Measurements from ENCODE around the gene MACROH2A1. TPM values are rescaled to one million over a fixed set of nuclear protein-coding genes. Genes with fewer than 3 reads are reported as not detected.

Gene MACROH2A1
- total and polyA plus RNA-seq, 2 of the 4 experiments (the other 2 are of a cell fraction): 122 to 126 TPM

DNA sequence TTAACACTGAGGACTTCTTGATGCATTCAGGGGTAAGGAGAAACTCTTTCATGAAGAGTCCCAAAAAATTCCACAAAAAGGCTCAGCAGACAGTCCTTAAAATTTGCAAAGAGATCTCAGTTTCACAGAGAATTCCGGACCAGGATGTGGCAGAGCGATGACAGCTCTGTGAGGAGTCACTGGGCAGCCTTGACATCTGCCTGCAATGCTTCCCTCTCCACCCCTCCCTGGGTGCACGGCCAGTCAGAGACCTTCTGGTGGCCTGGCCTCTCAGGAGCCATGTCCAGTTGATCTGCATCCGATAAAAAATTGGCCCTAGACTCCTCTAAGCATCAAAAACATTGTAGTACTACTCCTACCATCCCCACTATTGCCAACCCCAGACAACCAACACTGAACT, 76.8 kb downstream of the MACROH2A1 start:
- no peak overlapping the region for H2BK5ac ChIP-seq (ENCODE audit: low read depth, low read length, poor library complexity, severe bottlenecking)
- H3K27me3 ChIP-seq (ENCODE audit: control insufficient read depth, insufficient read depth, low read length): no peaks in the 10 kb centered on the region
- in situ Hi-C loops (cut with MboI; ENCODE audit: low sequenced_read_pairs): no loop called here
- dilution Hi-C loops (cut with HindIII; ENCODE audit: low sequenced_read_pairs, unreplicated experiment): no loop called here
- H2BK20ac ChIP-seq (ENCODE audit: low read depth, low read length): peak overlapping the region; percentile 83; the same call in 1 of the 2 replicates
- H3K36me3 ChIP-seq (ENCODE audit: control insufficient read depth, insufficient read depth, low read length): no peaks in the 10 kb centered on the region
- H3K18ac ChIP-seq (ENCODE audit: low read depth, low read length): no peak overlapping the region
- H2AFZ ChIP-seq (replicated peaks; ENCODE audit: low read length, poor library complexity): no peak overlapping the region
- peaks cover 7% of the 10 kb centered on the region; the same call in 1 of the 2 replicates for H3K9me1 ChIP-seq (ENCODE audit: insufficient read depth, low read length)
- H3K4ac ChIP-seq (ENCODE audit: low read depth, low read length): peak overlapping the region; percentile 74; the same call in 1 of the 2 replicates
- H2BK120ac ChIP-seq (ENCODE audit: low read depth, low read length): peak overlapping the region; percentile 72; the same call in 1 of the 2 replicates
- BruUV-seq (replicated peaks): no TSS peak
- H2AK9ac ChIP-seq (replicated peaks; ENCODE audit: low read depth, low read length, poor library complexity): no peak overlapping the region
- H3K23ac ChIP-seq (ENCODE audit: low read depth, low read length): no peak overlapping the region
- H3K9ac ChIP-seq (ENCODE audit: low read depth, low read length): no peak overlapping the region
- intact Hi-C loops (cut with micrococcal nuclease): no loop called here
- H3K4me2 ChIP-seq (ENCODE audit: low read depth, low read length): no peak overlapping the region
- DNase-seq (no peak), ATAC-seq (ENCODE audit: low read depth) (no peak)
- no peaks in the 10 kb centered on the region for H3K79me1 ChIP-seq (ENCODE audit: low read depth in 1 of 2, low read length in 2 of 2)
- CTCF ChIA-PET: no interaction called here
- no peak overlapping the region for H3K4me3 ChIP-seq (ENCODE audit: insufficient read depth, low read depth, low read length)
- 0 out of 3 replicates have a peak overlapping the region, but pooled peaks have one; percentile 72 for H2BK15ac ChIP-seq (ENCODE audit: low read depth, low read length)
- no peak overlapping the region for H4K5ac ChIP-seq (ENCODE audit: low read depth, low read length)
- no peaks in the 10 kb centered on the region for H4K20me1 ChIP-seq (ENCODE audit: insufficient read depth, low read length)
- POLR2A ChIA-PET (ENCODE audit: unreplicated experiment): interaction anchor here (0.6 kb wide), 1 partner anchor 290 kb away, joined by 4 read pairs; no protein-coding TSS in a partner anchor
- no peak overlapping the region for H3K14ac ChIP-seq (replicated peaks; ENCODE audit: low read depth, low read length)
- no peak overlapping the region for H3K27ac ChIP-seq (ENCODE audit: insufficient read depth, low read length)
- H3K56ac ChIP-seq (ENCODE audit: extremely low read depth, insufficient read depth, low read length): no peak overlapping the region
- no peak overlapping the region for H4K8ac ChIP-seq (ENCODE audit: low read depth in 2 of 2, low read length in 2 of 2)
- no peak overlapping the region for H4K91ac ChIP-seq (ENCODE audit: insufficient read depth, low read depth, low read length)
- TF ChIP-seq CHD1 (IDR thresholded peaks at IDR 0.05; ENCODE audit: low read depth, low read length): no peak
- TF ChIP-seq, protein P1, sequence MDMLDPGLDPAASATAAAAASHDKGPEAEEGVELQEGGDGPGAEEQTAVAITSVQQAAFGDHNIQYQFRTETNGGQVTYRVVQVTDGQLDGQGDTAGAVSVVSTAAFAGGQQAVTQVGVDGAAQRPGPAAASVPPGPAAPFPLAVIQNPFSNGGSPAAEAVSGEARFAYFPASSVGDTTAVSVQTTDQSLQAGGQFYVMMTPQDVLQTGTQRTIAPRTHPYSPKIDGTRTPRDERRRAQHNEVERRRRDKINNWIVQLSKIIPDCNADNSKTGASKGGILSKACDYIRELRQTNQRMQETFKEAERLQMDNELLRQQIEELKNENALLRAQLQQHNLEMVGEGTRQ (IDR thresholded peaks at IDR 0.05; ENCODE audit: low read depth, low read length): no peak
- TF ChIP-seq RCOR1 (IDR thresholded peaks at IDR 0.05; ENCODE audit: insufficient replicate concordance, low read length): no peak
- no peak for TF ChIP-seq FOS (IDR thresholded peaks at IDR 0.05; ENCODE audit: low read depth, low read length)
- TF ChIP-seq RFX5 (IDR thresholded peaks at IDR 0.05; ENCODE audit: low read depth, low read length): no peak
- no peak for TF ChIP-seq MXI1 (IDR thresholded peaks at IDR 0.05; ENCODE audit: borderline replicate concordance, low read depth, low read length)
- no peak for TF ChIP-seq POLR2A (IDR thresholded peaks at IDR 0.05; ENCODE audit: low read depth, low read length)
- TF ChIP-seq SMC3 (IDR thresholded peaks at IDR 0.05; ENCODE audit: low read depth, low read length): no peak
- WGBS, 2 experiments (ENCODE audit: extremely low coverage in 2 of 2, insufficient read length in 1 of 2): 75% methylated on average over 2 of the region's 4 CpGs; no CpG with 5 or more reads in 1 of the 2 experiments
- H3K4me1 ChIP-seq (ENCODE audit: control insufficient read depth, insufficient read depth, low read length): no peaks in the 10 kb centered on the region
- peak overlapping the region; percentile 56; the same call in 1 of the 2 replicates for H2AK5ac ChIP-seq (ENCODE audit: low read depth, low read length)
- no peaks in the 10 kb centered on the region for H3K9me3 ChIP-seq (ENCODE audit: control insufficient read depth, insufficient read depth, low read length)

All from IMR-90 (cell line).